ENCODE measurements around the gene TSC22D4.

GRCh38 chr7:100431286-100431735, 47.7 kb downstream of the TSC22D4 start:
- TF ChIP-seq CTCF (IDR thresholded peaks at IDR 0.05): no peak
- no peak for TF ChIP-seq POLR2A (IDR thresholded peaks at IDR 0.05; ENCODE audit: low read depth)
